Colonic mucosa (tissue), 4 donors: ENCODE data around the gene GRID1. TPM values are rescaled to one million over a fixed set of nuclear protein-coding genes. Genes with fewer than 3 reads are reported as not detected.

ENCODE experiments used
- DNase-seq: peaks from one replicate; pipeline ENCODE4 v3.0.0-alpha.2; 2020
- H3K27ac ChIP-seq: fragments of 200-600 bp; one replicate; pipeline ENCODE4 v1.8.0; 2021
- H3K27me3 ChIP-seq: fragments of 200-600 bp; one replicate; pipeline ENCODE4 v1.8.0; 2021
- H3K36me3 ChIP-seq: fragments of 200-600 bp; one replicate; pipeline ENCODE4 v1.8.0; 2021
- H3K4me1 ChIP-seq: fragments of 200-600 bp; one replicate; pipeline ENCODE4 v1.8.0; 2021; ENCODE audit warnings: mild to moderate bottlenecking
- H3K4me3 ChIP-seq: fragments of 200-600 bp; one replicate; pipeline ENCODE4 v1.8.0; 2021
- H3K9ac ChIP-seq, 2 donors: one replicate each; pipeline ENCODE4 v1.7.0; 2013; ENCODE audit warnings: control low read depth in 2 of 2, low read depth in 2 of 2, low read length in 2 of 2
- H3K9me3 ChIP-seq: fragments of 200-600 bp; one replicate; pipeline ENCODE4 v1.8.0; 2021
- intact Hi-C: fragments of 100-400 bp; cut with DNase I; formaldehyde crosslinking; loops from one replicate; pipeline ENCODE4 v1.14.1; 2022
- total RNA-seq, 2 donors: library from RNA; stranded (reverse); fragmentation: NEBNext Ultra II Directional in 1 of 2; extraction: Animal tissue kit (Norgen Biotek cat#: 25700) in 1 of 2; gene quantifications; one replicate each; pipeline ENCODE4 v1.2.1, GENCODE V29; 2021
- TF ChIP-seq, protein P1 (sequence below): fragments of 200-600 bp; IDR thresholded peaks from one replicate; pipeline ENCODE4 v1.8.0; 2022; ENCODE audit warnings: antibody characterized with exemption, mild to moderate bottlenecking
- donor health status: healthy.
- donor health status: DM: no; HTN: no; CAD: no.
- donor health status: DM: no; HTN: no; CAD: no.

Gene GRID1
- total RNA-seq, 2 donors from 2014 or later, result 0.30 to 0.37 TPM

DNA sequence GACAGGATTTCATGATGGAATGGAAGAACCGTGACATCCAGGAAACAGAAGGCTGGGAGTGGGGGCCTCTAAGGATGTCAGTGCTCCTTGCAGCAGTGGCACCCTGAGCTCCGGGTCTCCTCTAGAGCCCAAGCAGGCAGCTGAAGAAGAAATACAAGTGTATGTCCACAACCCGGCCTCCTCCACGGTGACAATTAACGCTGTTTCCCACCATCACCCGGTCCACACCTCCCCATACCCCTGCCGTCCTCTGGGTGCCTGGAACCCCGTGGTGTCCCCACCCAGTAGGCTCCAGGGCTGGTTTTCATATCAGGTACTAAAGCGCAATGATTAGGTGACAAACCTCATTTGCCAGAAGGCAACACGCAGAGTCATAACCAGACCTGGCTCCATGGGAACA is 30.3 kb downstream of the GRID1 start:
- H3K4me1 ChIP-seq, result no peaks in the 10 kb centered on the region
- DNase-seq, result no peak
- no peak overlapping the region for H3K9ac ChIP-seq
- H3K27me3 ChIP-seq, result no peaks in the 10 kb centered on the region
- no peak overlapping the region for H3K27ac ChIP-seq
- no peaks in the 10 kb centered on the region for H3K9me3 ChIP-seq
- intact Hi-C loops, result no loop called here
- no peak overlapping the region for H3K4me3 ChIP-seq
- H3K36me3 ChIP-seq, result no peaks in the 10 kb centered on the region
- TF ChIP-seq, protein P1, sequence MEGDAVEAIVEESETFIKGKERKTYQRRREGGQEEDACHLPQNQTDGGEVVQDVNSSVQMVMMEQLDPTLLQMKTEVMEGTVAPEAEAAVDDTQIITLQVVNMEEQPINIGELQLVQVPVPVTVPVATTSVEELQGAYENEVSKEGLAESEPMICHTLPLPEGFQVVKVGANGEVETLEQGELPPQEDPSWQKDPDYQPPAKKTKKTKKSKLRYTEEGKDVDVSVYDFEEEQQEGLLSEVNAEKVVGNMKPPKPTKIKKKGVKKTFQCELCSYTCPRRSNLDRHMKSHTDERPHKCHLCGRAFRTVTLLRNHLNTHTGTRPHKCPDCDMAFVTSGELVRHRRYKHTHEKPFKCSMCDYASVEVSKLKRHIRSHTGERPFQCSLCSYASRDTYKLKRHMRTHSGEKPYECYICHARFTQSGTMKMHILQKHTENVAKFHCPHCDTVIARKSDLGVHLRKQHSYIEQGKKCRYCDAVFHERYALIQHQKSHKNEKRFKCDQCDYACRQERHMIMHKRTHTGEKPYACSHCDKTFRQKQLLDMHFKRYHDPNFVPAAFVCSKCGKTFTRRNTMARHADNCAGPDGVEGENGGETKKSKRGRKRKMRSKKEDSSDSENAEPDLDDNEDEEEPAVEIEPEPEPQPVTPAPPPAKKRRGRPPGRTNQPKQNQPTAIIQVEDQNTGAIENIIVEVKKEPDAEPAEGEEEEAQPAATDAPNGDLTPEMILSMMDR, result no peak

DNA sequence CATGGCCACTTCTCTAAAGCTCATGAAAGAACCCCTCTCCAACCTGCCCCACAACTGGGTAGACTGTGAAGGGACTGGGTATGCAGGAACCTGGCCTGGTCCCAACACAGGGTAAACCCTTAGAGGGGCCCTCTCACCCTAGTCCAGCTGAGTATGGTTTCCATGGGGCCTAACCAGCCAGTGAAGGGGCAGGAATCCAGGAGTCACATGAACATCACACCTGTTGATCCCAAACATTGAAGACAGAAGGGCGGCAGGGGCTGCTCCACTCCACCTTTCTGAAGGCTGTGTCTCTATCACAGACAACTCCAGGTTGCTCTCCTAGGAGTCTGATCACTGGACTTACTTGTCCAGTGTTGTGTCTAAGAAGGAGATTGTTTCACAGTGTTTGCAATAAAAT is 30.8 kb downstream of the GRID1 start:
- Histone ChIP-seq H3K27me3 (no peaks in the 10 kb centered on the region), H3K36me3 (no peaks in the 10 kb centered on the region), H3K27ac (no peak overlapping the region), H3K9me3 (no peaks in the 10 kb centered on the region), H3K4me3 (no peak overlapping the region), H3K9ac (no peak overlapping the region), H3K4me1 (no peaks in the 10 kb centered on the region)
- no peak for DNase-seq
- intact Hi-C loops, result no loop called here
- TF ChIP-seq, protein P1, result no peak

DNA sequence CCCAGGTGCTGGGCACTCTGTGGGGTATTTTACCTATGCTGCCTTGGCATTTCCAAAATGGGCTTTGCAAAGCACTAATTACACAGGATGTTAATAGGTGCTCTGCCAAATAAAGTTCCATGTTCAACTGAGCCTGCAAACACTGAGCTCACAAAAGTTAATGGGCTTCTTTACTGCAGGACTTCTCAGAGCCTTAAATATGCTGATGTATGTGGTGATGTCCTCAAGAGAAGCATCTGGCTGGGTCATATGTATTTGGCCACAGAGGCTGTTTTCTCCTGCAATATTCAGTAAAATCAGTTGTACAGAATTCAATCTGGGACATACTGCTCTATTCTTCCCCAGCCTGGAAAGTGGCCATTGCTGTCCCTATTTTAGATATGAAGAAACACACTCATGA is 31.3 kb downstream of the GRID1 start:
- intact Hi-C loops, result no loop called here
- DNase-seq, result no peak
- H3K27ac ChIP-seq, result no peak overlapping the region
- H3K4me3 ChIP-seq, result no peak overlapping the region
- no peaks in the 10 kb centered on the region for H3K9me3 ChIP-seq
- no peak overlapping the region for H3K9ac ChIP-seq
- no peaks in the 10 kb centered on the region for H3K27me3 ChIP-seq
- no peaks in the 10 kb centered on the region for H3K36me3 ChIP-seq
- H3K4me1 ChIP-seq, result no peaks in the 10 kb centered on the region
- TF ChIP-seq, protein P1, result no peak

GRCh38 chr10:86334488-86335085 is 32.0 kb downstream of the GRID1 start:
- Histone ChIP-seq H3K4me3 (no peak overlapping the region), H3K9me3 (no peaks in the 10 kb centered on the region), H3K27me3 (no peaks in the 10 kb centered on the region), H3K9ac (no peak overlapping the region), H3K36me3 (no peaks in the 10 kb centered on the region), H3K27ac (no peak overlapping the region), H3K4me1 (no peaks in the 10 kb centered on the region)
- DNase-seq, result no peak
- TF ChIP-seq, protein P1, result no peak
- intact Hi-C loops, result no loop called here

- H3K27me3 ChIP-seq, result no peaks in the 10 kb centered on the region
- H3K27ac ChIP-seq, result no peak overlapping the region
- DNase-seq, result no peak
- H3K9ac ChIP-seq, result no peak overlapping the region
- intact Hi-C loops, result no loop called here
- no peak overlapping the region for H3K4me3 ChIP-seq
- no peaks in the 10 kb centered on the region for H3K36me3 ChIP-seq
- no peaks in the 10 kb centered on the region for H3K9me3 ChIP-seq
- TF ChIP-seq, protein P1, result no peak
- no peaks in the 10 kb centered on the region for H3K4me1 ChIP-seq
Measured at GRCh38 chr10:86333826-86334487, 32.6 kb downstream of the GRID1 start.
